Activated effector memory CD4-positive, alpha-beta T cell treated with anti-CD3 and anti-CD28 coated beads, Interleukin-2, amount 50 U/mL, for 16 hours (primary cell): ENCODE measurements around the gene SMC3.
"Not testable (repeated sequence)": the region's sequence is repeated elsewhere in the genome, so short reads cannot be mapped to it uniquely, and the experiment has no call there.

Source experiments
- DNase-seq: peaks from one replicate; pipeline ENCODE4 v3.0.0-alpha.2; 2020

Gene SMC3

DNA sequence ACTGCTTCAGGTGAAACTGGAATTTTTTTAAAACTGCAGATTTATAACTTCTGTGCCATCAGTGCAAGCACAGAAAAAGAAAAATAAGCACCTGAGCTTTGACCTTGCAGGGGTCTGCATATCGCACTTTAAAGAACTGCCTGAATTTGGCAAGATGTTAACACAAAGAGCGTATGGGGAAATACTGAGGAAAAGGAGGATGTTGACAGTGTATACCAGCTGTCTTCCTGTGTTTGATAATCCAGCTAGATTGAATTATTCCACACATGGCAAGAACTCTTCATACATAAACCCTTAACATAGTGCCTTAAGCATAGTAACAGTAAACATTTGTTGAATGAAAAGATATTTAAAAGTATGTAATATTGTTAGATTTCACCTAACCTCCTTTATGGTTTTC, 30.0 kb downstream of the SMC3 start:
- DNase-seq = no peak

DNA sequence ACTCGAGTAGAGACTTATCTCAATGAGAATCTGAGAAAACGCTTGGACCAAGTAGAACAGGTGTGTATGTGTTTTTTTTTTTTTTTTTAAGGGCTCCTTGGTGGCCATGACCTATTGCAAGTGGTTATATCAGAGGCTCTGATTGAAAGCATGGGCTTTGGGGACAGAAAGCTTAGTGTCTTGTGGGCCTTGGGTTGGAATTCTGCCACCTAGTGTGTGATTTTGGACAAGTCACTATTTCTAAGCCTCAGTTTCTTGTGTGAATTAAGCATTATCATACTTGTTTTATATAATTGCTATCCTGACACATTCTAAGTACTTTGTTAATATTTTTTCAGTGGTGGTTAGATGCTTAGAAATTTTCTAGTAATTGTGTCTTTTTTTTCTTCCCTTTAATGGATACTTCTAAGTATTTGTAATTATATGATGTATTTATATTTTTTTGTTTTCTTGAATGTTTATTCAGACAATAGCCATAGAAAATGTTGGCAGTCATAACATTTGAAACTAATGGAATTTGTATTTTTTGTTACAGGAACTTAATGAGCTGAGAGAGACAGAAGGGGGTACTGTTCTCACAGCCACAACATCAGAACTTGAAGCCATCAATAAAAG, 33.1 kb downstream of the SMC3 start:
- no peak for DNase-seq

DNA sequence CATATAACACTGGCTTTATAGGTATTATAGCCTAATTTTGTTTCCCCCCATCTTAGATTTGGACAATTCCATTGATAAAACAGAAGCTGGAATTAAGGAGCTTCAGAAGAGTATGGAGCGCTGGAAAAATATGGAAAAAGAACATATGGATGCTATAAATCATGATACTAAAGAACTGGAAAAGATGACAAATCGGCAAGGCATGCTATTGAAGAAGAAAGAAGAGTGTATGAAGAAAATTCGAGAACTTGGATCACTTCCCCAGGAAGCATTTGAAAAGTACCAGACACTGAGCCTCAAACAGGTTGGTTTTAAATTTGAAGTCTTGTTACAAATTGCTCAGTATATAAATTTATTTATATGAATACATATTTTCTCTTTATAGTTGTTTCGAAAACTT, 34.1 kb downstream of the SMC3 start:
- DNase-seq = no peak

DNA sequence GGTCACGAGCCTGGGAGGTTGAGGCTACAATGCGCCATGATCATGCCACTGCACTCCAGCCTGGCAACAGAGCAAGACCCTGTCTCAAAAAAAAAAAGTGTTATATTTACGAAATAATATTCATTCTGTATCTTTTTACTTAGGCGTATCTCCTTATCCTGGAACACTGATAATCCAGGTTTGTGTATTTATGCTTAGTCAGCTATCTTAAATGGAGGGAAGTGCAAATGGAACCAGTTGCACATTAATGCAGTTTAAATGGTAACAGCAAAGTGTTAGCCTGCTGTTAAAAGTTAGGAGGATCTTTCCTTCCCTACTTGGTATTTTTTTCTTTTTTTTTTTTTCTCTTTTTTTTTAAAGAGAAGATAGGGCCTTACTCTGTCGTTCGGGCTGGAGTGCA, 40.6 kb downstream of the SMC3 start:
- DNase-seq = no peak

GRCh38 chr10:110609605-110610004, 42.1 kb downstream of the SMC3 start:
- no peak for DNase-seq

- DNase-seq = peak; percentile 77
These were observed 42.8 kb downstream of the SMC3 start for GRCh38 chr10:110610308-110610774.

- DNase-seq = not testable (repeated sequence)
These were observed 43.3 kb downstream of the SMC3 start for GRCh38 chr10:110610781-110611180.

- DNase-seq = no peak
These were observed 44.6 kb downstream of the SMC3 start for GRCh38 chr10:110612087-110612486.

GRCh38 chr10:110612629-110613028, 45.1 kb downstream of the SMC3 start:
- DNase-seq = no peak

DNA sequence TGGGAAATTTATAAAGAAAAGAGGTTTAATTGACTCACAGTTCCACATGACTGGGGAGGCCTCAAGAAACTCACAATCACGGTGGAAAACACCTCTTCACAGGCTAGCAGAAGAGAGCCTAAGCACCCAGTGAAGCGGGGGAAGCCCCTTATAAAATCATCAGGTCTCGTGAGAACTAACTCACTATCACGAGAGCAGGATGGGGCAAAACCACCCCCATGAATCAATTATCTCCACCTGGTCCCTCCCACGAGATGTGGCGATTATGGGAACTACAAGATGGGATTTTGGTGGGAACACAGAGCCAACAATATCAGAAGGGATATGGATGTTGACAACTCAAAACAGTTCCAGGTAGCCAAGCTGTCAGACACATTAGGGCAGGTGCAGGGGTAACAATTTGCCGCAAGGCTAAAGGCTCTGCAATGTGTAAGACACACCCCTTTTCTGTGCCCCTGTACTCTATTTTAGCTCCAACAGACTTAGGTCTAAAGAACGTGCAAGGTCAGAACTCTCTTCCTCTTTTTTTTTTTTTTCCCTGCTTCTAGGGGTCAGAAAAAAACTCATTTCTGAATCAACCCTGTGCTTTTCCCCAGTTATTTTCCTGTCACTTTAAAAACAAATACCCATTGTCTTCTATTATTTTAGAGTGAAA, 46.0 kb downstream of the SMC3 start:
- no peak for DNase-seq

DNA sequence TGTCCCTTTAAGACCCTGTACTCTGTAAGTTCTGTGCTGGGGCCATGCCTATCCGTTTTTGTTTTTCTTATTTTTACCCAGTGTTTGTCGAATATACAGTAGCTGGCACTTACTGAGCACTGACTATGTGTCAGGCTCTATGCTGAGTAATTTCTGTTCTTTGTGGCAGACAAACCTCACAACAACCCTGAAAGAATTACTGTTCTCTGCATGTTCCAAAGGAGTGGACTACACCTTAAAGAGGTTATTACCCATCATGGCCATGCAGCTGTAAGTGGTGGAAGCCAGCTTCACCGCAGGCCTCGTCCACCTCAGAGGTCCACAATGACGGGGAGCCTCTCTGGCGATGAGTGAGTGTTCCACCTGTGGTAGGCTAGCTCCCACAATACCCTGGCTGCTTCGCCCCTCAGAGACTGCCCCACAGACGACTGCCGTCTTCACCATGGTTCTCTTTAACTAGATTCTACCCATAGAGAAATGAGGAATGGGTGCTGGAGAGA, 46.6 kb downstream of the SMC3 start:
- DNase-seq = no peak

GRCh38 chr10:110615057-110615747, 47.7 kb downstream of the SMC3 start:
- DNase-seq = no peak

GRCh38 chr10:110616493-110617033, 49.1 kb downstream of the SMC3 start:
- DNase-seq = no peak

DNA sequence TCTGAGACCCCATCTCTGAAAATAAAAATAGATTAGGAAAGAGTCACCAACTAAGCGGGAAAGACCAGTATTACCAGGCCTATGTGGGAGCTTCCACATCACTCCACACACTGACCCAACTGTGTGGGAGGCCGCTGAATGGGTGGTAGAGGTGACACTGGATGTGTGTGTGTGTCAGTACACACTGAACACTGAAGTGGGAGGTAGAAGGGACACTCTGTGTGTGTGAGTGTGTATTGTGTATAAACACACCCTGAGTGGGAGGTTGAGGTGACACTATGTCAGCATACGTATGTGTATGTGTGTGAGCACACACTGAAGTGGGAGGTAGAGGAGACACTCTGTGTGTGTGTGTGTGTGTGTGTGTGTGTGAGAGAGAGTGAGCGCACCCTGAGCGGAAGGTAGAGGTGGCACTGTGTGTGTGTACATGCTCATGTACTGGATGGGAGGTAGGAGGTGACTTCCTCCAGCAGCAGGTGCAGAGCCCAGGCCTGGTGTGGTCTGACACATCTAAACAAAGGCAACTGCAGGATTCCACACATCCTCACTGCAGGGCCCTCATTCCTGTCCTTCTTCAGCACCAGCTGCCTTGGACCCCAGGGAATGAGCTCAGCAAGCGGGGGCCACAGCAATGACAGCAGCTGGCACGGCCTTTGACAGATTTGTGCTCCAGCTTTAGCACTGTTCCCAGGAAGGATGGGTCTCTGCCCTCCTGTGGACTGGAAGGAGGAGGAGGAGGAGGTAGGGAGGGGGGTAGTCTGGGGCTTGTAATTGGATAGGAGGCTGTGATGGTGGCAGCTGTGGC, 50.1 kb downstream of the SMC3 start:
- DNase-seq = no peak

GRCh38 chr10:110618230-110618610, 50.7 kb downstream of the SMC3 start:
- DNase-seq = peak; percentile 68

- DNase-seq = no peak
These were observed 52.3 kb downstream of the SMC3 start for GRCh38 chr10:110619514-110620397.

DNA sequence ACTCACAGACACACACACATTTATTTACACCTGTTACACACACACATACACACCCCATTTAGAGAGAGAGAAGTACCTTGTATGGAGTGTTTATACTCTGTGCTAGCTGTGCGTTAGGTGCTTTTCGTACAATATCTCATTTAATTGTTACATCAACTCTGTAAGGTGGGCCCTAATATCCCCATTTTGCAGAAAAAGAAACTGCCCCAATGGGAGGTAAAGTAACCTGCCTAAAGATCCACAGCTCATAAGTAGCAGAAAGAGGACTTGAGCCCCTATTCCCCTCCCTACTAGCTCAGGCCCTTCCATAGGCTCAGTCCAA, 52.9 kb downstream of the SMC3 start:
- DNase-seq = no peak

DNA sequence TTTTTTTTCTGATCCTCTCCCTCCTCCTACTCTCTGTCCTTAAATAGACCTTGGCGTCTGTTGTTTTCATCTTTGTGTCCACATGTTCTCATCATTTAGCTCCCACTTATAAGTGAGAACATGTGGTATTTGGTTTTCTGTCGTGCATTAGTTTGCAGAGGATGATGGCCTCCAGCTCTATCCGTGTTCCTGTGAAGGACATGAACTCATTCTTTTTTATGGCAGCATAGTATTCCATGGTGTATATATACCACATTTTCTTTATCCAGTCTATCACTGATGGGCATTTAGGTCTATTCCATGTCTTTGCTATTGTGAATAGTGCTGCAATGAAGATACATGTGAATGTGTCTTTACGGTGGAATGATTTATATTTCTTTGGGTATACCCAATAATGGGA, 55.8 kb downstream of the SMC3 start:
- not testable (repeated sequence) for DNase-seq

GRCh38 chr10:110625356-110625894, 57.9 kb downstream of the SMC3 start:
- DNase-seq = no peak

DNA sequence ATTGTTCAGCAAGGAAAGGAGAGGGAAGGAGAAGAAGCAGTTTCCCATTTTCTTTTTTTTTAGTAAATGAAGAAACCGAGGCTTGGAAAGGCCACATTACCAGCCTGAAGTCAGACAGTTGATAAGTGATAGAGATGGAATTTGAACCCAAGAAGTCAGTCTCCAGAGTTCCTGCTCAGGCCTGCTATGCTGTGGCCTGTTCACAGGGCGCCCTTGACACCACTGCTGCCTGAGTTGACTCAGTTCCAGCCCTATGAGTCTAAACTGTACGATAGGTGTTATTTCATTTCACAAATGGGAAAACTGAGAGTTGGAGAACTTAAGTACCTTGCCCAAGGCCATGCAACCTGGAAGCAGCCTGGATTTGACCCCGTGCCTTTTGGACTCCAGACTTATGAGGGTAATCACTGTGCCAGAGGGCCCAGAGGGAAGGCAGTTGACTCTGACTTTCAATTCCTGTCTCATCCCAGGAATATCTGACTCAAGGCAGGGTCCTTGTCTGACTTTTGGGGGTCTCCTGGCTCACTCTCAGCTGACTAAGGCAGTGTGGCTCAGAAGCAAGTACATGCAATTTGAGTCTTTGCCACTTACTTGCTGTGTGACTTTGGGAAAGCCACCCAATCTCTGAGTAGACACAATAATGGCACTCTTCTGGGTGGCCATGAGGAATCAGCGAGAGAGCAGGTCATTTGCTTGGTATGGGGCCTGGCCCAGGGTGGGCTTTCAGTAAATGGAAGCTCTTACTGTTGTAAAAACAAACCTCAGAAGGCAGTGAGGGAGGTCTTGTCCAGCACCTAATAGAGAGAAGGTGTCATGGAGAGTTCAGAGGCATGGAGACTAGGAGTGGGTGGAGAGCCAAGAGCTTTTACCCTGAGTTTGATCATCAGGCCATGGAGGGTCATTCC, 58.7 kb downstream of the SMC3 start:
- DNase-seq = no peak

DNA sequence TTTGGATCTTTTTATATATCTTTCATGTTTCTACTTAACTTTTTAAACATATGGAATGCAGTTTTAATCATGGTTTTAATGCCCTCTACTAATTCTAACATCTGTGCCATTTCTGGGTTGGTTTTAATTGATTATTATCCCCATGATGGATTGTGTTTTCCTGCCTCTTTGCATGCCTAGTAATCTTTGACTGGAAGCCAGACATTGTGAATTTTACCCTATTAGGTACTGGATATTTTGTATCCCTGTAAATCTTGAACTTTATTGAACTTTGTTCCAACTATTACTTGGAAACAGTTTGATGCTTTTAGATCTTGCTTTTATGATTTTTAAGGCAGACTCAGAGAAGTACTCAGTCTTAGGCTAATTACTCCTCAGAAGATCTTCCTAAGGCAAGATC, 60.7 kb downstream of the SMC3 start:
- DNase-seq = no peak
